Stimulated activated CD4-positive, alpha-beta T cell treated with anti-CD3 and anti-CD28 coated beads, TNF-alpha, amount 100 ng/mL, for 1 hour (primary cell): ENCODE data around the gene CDCA4.

Source experiments
- DNase-seq, 3 donors: peaks; one replicate each; pipeline ENCODE4 v3.0.0-alpha.2; 2020; ENCODE audit warnings: low read depth in 3 of 3, low spot score in 1 of 3

Gene CDCA4

GRCh38 chr14:105015242-105015641 lies 5.6 kb downstream of the CDCA4 start:
- no peak for DNase-seq

DNA sequence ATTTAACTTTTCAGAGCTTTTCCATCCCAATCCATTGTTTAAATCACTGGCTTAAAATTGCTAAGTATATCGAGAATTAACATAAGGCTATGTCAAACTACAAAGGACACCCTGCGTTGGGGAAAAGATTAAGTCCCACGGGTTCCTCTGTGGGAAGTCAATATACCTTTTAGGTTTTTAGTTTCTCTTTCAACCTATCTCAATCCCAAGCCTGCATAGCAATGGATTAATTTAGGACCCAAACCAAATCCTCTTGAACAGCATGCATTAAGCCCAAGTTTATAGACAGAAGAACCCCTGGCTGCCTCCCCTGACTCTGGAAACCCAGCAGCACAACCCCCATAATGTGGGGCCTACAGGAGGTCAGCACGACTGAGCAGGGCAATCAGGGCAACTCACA lies 6.3 kb downstream of the CDCA4 start:
- DNase-seq = no peak

DNA sequence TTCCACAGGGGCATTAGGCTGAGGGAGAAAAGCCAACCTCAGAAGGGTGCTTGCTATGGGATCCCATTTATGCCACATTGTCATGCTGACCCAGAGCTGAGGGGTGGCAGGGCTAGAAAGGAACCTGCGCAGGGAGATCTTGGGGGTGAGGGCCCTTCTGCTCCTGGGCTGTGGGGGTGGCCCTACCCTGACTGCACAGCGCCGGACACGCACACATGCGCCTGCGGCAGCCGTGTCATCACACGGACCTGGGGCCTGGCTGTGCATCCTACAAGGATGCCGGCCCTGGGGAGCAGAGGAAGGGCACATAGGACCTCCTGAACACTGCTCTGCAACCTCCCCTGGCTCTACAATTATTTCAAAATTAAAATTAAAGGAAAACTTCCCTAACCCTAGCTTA lies 6.9 kb downstream of the CDCA4 start:
- no peak for DNase-seq

DNA sequence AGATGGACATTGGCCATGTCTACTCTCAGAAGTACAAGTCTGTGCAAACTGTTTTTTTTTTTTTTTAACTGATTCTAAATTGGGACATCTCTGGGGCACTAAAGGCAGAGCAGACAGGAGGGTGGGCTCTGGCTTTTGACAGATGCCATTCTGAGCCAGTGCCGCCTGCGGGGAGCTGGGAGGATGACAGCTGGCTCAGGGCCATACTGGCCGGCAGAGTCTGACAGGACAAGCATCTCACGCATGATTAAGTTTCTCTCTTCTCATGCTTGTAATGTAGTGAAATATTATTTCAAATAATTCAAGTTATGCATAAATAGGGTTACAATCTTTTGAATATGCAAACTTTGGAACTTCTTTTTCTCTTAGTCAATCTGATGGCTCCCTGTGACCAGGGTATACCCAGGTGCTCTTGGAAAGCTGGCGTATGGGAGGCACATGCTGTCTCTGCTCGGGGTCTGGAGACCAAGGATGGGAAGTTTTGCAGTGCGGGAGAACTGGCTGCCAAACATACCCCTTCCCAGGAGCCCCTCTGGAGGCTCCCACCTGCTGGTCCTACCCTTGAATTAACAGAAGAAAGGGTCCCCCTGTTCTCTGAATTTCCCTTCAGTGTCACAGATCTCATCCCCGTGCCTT lies 7.6 kb downstream of the CDCA4 start:
- DNase-seq = no peak

- no peak for DNase-seq
Measured at GRCh38 chr14:105012171-105012985, 8.5 kb downstream of the CDCA4 start.

GRCh38 chr14:105011312-105011990 lies 9.4 kb downstream of the CDCA4 start:
- DNase-seq = no peak

GRCh38 chr14:105010891-105011291 lies 10.0 kb downstream of the CDCA4 start:
- DNase-seq = no peak

GRCh38 chr14:105010106-105010505 lies 10.8 kb downstream of the CDCA4 start:
- DNase-seq = no peak

- no peak for DNase-seq
Measured at GRCh38 chr14:105007593-105008264, 13.2 kb downstream of the CDCA4 start.

- no peak for DNase-seq
Measured at GRCh38 chr14:105006831-105007592, 13.9 kb downstream of the CDCA4 start.

GRCh38 chr14:105005929-105006830 lies 14.7 kb downstream of the CDCA4 start:
- DNase-seq = no peak

GRCh38 chr14:105005329-105005928 lies 15.5 kb downstream of the CDCA4 start:
- no peak for DNase-seq

DNA sequence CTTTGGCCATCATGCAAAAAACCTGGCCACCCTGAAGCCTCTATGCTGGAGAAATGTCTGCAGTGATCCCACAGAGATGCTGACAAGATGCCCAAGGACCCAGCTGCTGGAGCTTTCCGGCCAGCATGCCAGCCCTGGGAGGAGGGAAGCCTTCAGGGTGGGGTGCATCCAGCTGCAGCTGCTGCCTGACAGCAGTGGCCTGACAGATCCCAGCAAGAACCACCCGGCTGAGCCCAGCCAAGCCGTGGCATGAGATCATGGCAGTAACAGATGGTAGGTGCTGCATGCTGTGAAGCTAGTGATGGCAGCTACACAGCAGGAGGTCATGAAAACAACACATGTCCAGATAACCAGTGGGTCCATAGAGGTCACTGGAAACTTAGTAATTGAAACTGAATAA lies 21.5 kb downstream of the CDCA4 start:
- no peak for DNase-seq

DNA sequence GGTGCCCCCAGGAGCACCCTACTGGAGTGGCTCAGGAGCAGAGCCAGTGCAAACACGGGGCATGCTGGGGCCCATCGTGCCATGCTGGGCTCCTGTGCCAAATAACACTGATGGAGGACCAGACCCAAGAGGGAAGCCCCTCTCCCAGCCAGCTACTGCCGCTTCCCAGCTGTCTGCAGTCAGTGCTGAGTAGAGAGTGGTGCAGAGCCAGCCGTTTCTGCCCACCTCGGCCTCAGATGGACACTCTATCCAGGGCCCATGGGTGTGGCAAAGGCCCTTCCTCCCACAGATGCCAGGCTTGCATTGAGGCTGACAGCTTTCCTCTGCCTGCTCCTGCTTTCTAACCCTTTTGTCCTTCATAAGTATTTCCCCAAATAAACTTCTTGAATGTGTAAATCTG lies 22.1 kb downstream of the CDCA4 start:
- DNase-seq = no peak

GRCh38 chr14:104996483-104996882 lies 24.4 kb downstream of the CDCA4 start:
- DNase-seq = no peak

DNA sequence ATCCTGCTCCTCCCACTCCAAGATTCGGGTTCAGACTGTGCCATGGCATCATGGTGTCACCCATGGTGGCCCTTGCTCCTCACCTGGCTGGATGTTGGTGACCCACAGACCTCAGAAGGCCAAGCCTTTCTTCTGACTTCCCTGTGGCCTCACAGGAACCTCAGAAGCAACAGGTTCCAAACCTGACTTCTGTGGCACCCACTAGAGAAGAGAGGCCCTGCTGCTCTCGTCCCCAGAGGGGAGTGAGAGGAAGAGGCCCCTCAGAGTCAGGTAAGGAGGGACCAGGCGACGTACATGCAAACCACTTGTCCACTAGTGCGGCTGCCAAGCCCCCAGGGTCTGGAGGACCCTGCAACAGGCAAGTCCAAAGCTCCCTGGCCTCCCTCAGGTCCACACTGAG lies 24.9 kb downstream of the CDCA4 start:
- DNase-seq = no peak

- DNase-seq = no peak
Measured at GRCh38 chr14:104994978-104995377, 25.9 kb downstream of the CDCA4 start.

GRCh38 chr14:104993808-104994591 lies 26.9 kb downstream of the CDCA4 start:
- no peak for DNase-seq

GRCh38 chr14:104993306-104993705 lies 27.6 kb downstream of the CDCA4 start:
- no peak for DNase-seq
